K562 (cell line): Measurements from ENCODE around the gene SLC36A3.

Experiments used
- IRF2 ChIP-seq: sonication (generic); formaldehyde crosslinking; IDR thresholded peaks from 2 replicates; pipeline ENCODE4 v1.8.1; 2022; ENCODE audit warnings: mild to moderate bottlenecking, missing genetic modification reagents
- LEF1 ChIP-seq: fragments of 450-650 bp; IDR thresholded peaks from 2 replicates; pipeline ENCODE4 v1.6.1; 2016; ENCODE audit warnings: mild to moderate bottlenecking
- MEF2A ChIP-seq: IDR thresholded peaks from 2 replicates; pipeline ENCODE4 v1.6.1; 2011; ENCODE audit warnings: low read depth, mild to moderate bottlenecking, low read length, moderate library complexity; ENCODE audit not compliant: control insufficient read depth
- STAT5B ChIP-seq: fragments of 250-450 bp; sonication (Bioruptor Pico); IDR thresholded peaks from 2 replicates; pipeline ENCODE4 v1.8.0; 2021; ENCODE audit warnings: mild to moderate bottlenecking, inconsistent platforms
- YY1 ChIP-seq, 3 experiments: IDR thresholded peaks; 2 replicates each; pipeline ENCODE4 v1.6.1; 2011; ENCODE audit warnings: low read length in 2 of 3, mild to moderate bottlenecking in 2 of 3, moderate library complexity in 2 of 3, borderline replicate concordance in 1 of 3, control low read depth in 1 of 3, low read depth in 1 of 3; ENCODE audit not compliant: insufficient read depth in 3 of 3, insufficient replicate concordance in 2 of 3, control insufficient read depth in 1 of 3, insufficient read length in 1 of 3; ENCODE audit errors: extremely low read depth in 1 of 3
- ZNF354B ChIP-seq: fragments of 250-450 bp; sonication (Bioruptor Pico); IDR thresholded peaks from 2 replicates; pipeline ENCODE4 v1.4.0; 2020
- ZNF707 ChIP-seq: fragments of 250-450 bp; sonication (Bioruptor Pico); conservative IDR thresholded peaks from 2 replicates; pipeline ENCODE4 v1.8.0; 2022; ENCODE audit warnings: inconsistent platforms, mild to moderate bottlenecking, moderate library complexity

DNA sequence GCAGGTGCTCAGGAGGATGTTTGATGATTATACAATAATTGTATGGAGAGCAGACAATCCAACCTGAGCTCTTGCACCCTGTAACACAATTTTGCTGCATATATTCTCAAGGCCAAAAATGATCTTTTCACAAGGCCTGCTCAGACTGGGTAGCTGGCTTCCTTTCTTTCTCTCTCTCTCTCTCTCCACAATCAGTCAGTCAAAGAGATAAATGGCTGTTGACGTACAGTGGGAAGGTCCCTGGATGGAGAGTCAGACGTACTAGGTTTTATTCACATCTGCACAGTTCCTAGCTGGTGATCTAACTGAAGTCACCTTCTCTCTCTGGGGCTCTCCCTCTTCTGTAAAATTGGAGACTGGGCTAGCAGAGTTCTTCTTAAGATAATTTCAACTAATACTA, 24.0 kb upstream of the SLC36A3 start:
- no peak for TF ChIP-seq MEF2A
- TF ChIP-seq YY1 (IDR thresholded peaks at IDR 0.05; ENCODE audit: borderline replicate concordance in 1 of 3, control insufficient read depth in 1 of 3, extremely low read depth in 1 of 3, insufficient read depth in 3 of 3, insufficient read length in 1 of 3, insufficient replicate concordance in 2 of 3, low read depth in 1 of 3, low read length in 2 of 3): no peak
- no peak for TF ChIP-seq STAT5B (CRISPR knock-in tag)
- TF ChIP-seq LEF1: no peak
- no peak for TF ChIP-seq ZNF707 (CRISPR knock-in tag)
- TF ChIP-seq IRF2 (CRISPR knock-in tag): no peak
- no peak for TF ChIP-seq ZNF354B
